ENCODE data around the gene KRT81. TPM values are rescaled to one million over a fixed set of nuclear protein-coding genes. Genes with fewer than 3 reads are reported as not detected.
"Not testable (repeated sequence)": the region's sequence is repeated elsewhere in the genome, so short reads cannot be mapped to it uniquely, and the experiment has no call there.

Gene KRT81
- total RNA-seq, 2 donors from 2014 or later: 1.7 TPM; not detected in 1

GRCh38 chr12:52296572-52297215, 5.4 kb upstream of the KRT81 start:
- H3K4me1 ChIP-seq (replicated peaks): no peaks in the 10 kb centered on the region
- H3K27me3 ChIP-seq (replicated peaks; ENCODE audit: insufficient read depth): peaks cover 2% of the 10 kb centered on the region
- intact Hi-C loops (cut with DNase I): no loop called here
- H3K27ac ChIP-seq: no peak overlapping the region
- H3K4me3 ChIP-seq: no peak overlapping the region
- no peaks in the 10 kb centered on the region for H3K9me3 ChIP-seq
- no peak for DNase-seq (ENCODE audit: low spot score)
- no peak for TF ChIP-seq POLR2AphosphoS5 (IDR thresholded peaks at IDR 0.05)
- TF ChIP-seq POLR2A (IDR thresholded peaks at IDR 0.05): no peak
- TF ChIP-seq CTCF (IDR thresholded peaks at IDR 0.05): no peak
- 96% methylated on average over 4 of the region's 5 CpGs for WGBS
- no peaks in the 10 kb centered on the region for H3K36me3 ChIP-seq

- Histone ChIP-seq H3K4me1 (replicated peaks) (no peaks in the 10 kb centered on the region), H3K36me3 (no peaks in the 10 kb centered on the region), H3K27ac (no peak overlapping the region), H3K9me3 (no peaks in the 10 kb centered on the region), H3K4me3 (no peak overlapping the region), H3K27me3 (replicated peaks; ENCODE audit: insufficient read depth) (peaks cover 2% of the 10 kb centered on the region)
- WGBS: 83% methylated on average over 1 of the region's 1 CpG
- no peak for DNase-seq (ENCODE audit: low spot score)
- intact Hi-C loops (cut with DNase I): no loop called here
- no peak for TF ChIP-seq POLR2AphosphoS5 (IDR thresholded peaks at IDR 0.05)
- no peak for TF ChIP-seq POLR2A (IDR thresholded peaks at IDR 0.05)
- no peak for TF ChIP-seq CTCF (IDR thresholded peaks at IDR 0.05)
These were observed 4.3 kb upstream of the KRT81 start for GRCh38 chr12:52295663-52296062.

GRCh38 chr12:52294803-52295202, 3.5 kb upstream of the KRT81 start:
- Histone ChIP-seq H3K36me3 (no peaks in the 10 kb centered on the region), H3K4me1 (replicated peaks) (no peaks in the 10 kb centered on the region), H3K27me3 (replicated peaks; ENCODE audit: insufficient read depth) (peaks cover 2% of the 10 kb centered on the region), H3K4me3 (no peak overlapping the region), H3K9me3 (no peaks in the 10 kb centered on the region), H3K27ac (no peak overlapping the region)
- 25% methylated on average over 1 of the region's 1 CpG for WGBS
- TF ChIP-seq POLR2AphosphoS5 (IDR thresholded peaks at IDR 0.05) (no peak), POLR2A (IDR thresholded peaks at IDR 0.05) (no peak), CTCF (IDR thresholded peaks at IDR 0.05) (no peak)
- no peak for DNase-seq (ENCODE audit: low spot score)
- intact Hi-C loops (cut with DNase I): no loop called here

GRCh38 chr12:52293926-52294325, 2.6 kb upstream of the KRT81 start:
- no peak overlapping the region for H3K27ac ChIP-seq
- peaks cover 2% of the 10 kb centered on the region for H3K27me3 ChIP-seq (replicated peaks; ENCODE audit: insufficient read depth)
- WGBS: 92% methylated on average over 1 of the region's 1 CpG
- H3K9me3 ChIP-seq: no peaks in the 10 kb centered on the region
- no peak overlapping the region for H3K4me3 ChIP-seq
- H3K4me1 ChIP-seq (replicated peaks): no peaks in the 10 kb centered on the region
- no peaks in the 10 kb centered on the region for H3K36me3 ChIP-seq
- intact Hi-C loops (cut with DNase I): no loop called here
- DNase-seq (ENCODE audit: low spot score): no peak
- TF ChIP-seq POLR2AphosphoS5 (IDR thresholded peaks at IDR 0.05): no peak
- TF ChIP-seq POLR2A (IDR thresholded peaks at IDR 0.05): no peak
- TF ChIP-seq CTCF (IDR thresholded peaks at IDR 0.05): no peak

- H3K4me3 ChIP-seq; H3K9me3 ChIP-seq; H3K27me3 ChIP-seq (replicated peaks; ENCODE audit: insufficient read depth); H3K4me1 ChIP-seq (replicated peaks); intact Hi-C loops (cut with DNase I); DNase-seq (ENCODE audit: low spot score); H3K36me3 ChIP-seq; H3K27ac ChIP-seq: not testable (repeated sequence)
- no CpG with 5 or more reads among the region's 5 CpGs for WGBS
These were observed 725 bp downstream of the KRT81 start for GRCh38 chr12:52290483-52291134.

- H3K36me3 ChIP-seq; DNase-seq (ENCODE audit: low spot score); intact Hi-C loops (cut with DNase I); H3K27ac ChIP-seq; H3K4me1 ChIP-seq (replicated peaks); H3K4me3 ChIP-seq; H3K9me3 ChIP-seq; H3K27me3 ChIP-seq (replicated peaks; ENCODE audit: insufficient read depth): not testable (repeated sequence)
- 81% methylated on average over 17 of the region's 17 CpGs for WGBS
These were observed 3.2 kb downstream of the KRT81 start for GRCh38 chr12:52287816-52288805.

- H3K36me3 ChIP-seq; H3K4me1 ChIP-seq (replicated peaks); H3K9me3 ChIP-seq; DNase-seq (ENCODE audit: low spot score); H3K27me3 ChIP-seq (replicated peaks; ENCODE audit: insufficient read depth); intact Hi-C loops (cut with DNase I); H3K27ac ChIP-seq; H3K4me3 ChIP-seq: not testable (repeated sequence)
- WGBS: 95% methylated on average over 12 of the region's 21 CpGs
These were observed 4.2 kb downstream of the KRT81 start for GRCh38 chr12:52286857-52287785.

Measured in prostate gland (tissue), 2 donors.